H1 (cell line): ENCODE data around the gene RNF175. TPM values are rescaled to one million over a fixed set of nuclear protein-coding genes. Genes with fewer than 3 reads are reported as not detected.

Experiments used
- CTCF ChIA-PET: fragments of 300-600 bp; sonication (Branson Sonifier 250); formaldehyde crosslinking; loops from one replicate; lab custom pipeline; 2021; ENCODE audit not compliant: partially characterized antibody; lab: Charles Lee
- POLR2A ChIA-PET: fragments of 300-600 bp; sonication (Branson Sonifier 250); formaldehyde crosslinking; loops from one replicate; lab custom pipeline; 2021; ENCODE audit warnings: inconsistent platforms; ENCODE audit not compliant: partially characterized antibody; lab: Charles Lee
- DNase-seq, 2 experiments: peaks; one replicate each; pipeline versions ENCODE4 v3.0.0 to v3.0.0-alpha.2; 2010 to 2022; ENCODE audit warnings: low spot score in 2 of 2, low read depth in 1 of 2, mixed read lengths in 1 of 2
- FAIRE-seq: peaks from 2 replicates; lab custom pipeline; 2011; peaks lifted over from hg19 to GRCh38; lab: Jason Lieb, UNC
- H2AFZ ChIP-seq: 2 replicates; pipeline ENCODE4 v1.8.1; 2012; ENCODE audit warnings: low read length, inconsistent platforms
- H2AK5ac ChIP-seq: 2 replicates; pipeline ENCODE4 v1.6.1; 2013; ENCODE audit warnings: low read depth, low read length
- H2BK120ac ChIP-seq: replicated peaks from 2 replicates; pipeline ENCODE3; 2013; ENCODE audit warnings: low read depth, low read length, inconsistent platforms
- H2BK12ac ChIP-seq: 2 replicates; pipeline ENCODE4 v1.6.1; 2013; ENCODE audit warnings: low read depth, low read length
- H2BK15ac ChIP-seq: 2 replicates; pipeline ENCODE4 v1.6.1; 2013; ENCODE audit warnings: low read length
- H2BK20ac ChIP-seq: 2 replicates; pipeline ENCODE4 v1.6.1; 2013; ENCODE audit warnings: low read length
- H2BK5ac ChIP-seq: 2 replicates; pipeline ENCODE4 v1.6.1; 2013; ENCODE audit warnings: low read depth, low read length
- H3K14ac ChIP-seq: 2 replicates; pipeline ENCODE4 v1.6.1; 2013; ENCODE audit warnings: inconsistent platforms; ENCODE audit not compliant: insufficient read length
- H3K18ac ChIP-seq: 2 replicates; pipeline ENCODE4 v1.6.1; 2013; ENCODE audit warnings: low read length; ENCODE audit errors: extremely low read depth
- H3K23ac ChIP-seq: 2 replicates; pipeline ENCODE4 v1.6.1; 2013; ENCODE audit warnings: inconsistent platforms; ENCODE audit not compliant: insufficient read length
- H3K23me2 ChIP-seq: 2 replicates; pipeline ENCODE4 v1.6.1; 2013; ENCODE audit warnings: low read depth, low read length
- H3K27ac ChIP-seq: 2 replicates; pipeline ENCODE4 v1.6.1; 2011; ENCODE audit warnings: low read depth, low read length, inconsistent platforms
- H3K27me3 ChIP-seq, 4 experiments: replicated peaks in 1 of 4; 1 replicate in 1 of 4; 2 replicates in 3 of 4; pipeline versions ENCODE4 v1.6.1 to v1.8.1; 2011 to 2013; ENCODE audit warnings: low read length in 3 of 4, mild to moderate bottlenecking in 3 of 4, inconsistent platforms in 2 of 4, mixed read lengths in 2 of 4, moderate library complexity in 1 of 4; ENCODE audit not compliant: control insufficient read depth in 3 of 4, insufficient read depth in 3 of 4; ENCODE audit errors: extremely low read depth in 1 of 4
- H3K36me3 ChIP-seq, 4 experiments: 2 replicates each; pipeline versions ENCODE4 v1.6.1 to v1.8.1; 2011 to 2013; ENCODE audit warnings: mild to moderate bottlenecking in 4 of 4, low read length in 3 of 4, moderate library complexity in 2 of 4, control low read depth in 1 of 4, inconsistent platforms in 1 of 4; ENCODE audit not compliant: insufficient read depth in 4 of 4, control insufficient read depth in 2 of 4
- H3K4ac ChIP-seq: replicated peaks from 2 replicates; pipeline ENCODE3; 2013; ENCODE audit warnings: low read length, low read depth, mixed read lengths, inconsistent platforms; ENCODE audit not compliant: insufficient read length
- H3K4me1 ChIP-seq, 4 experiments: replicated peaks in 1 of 4; 1 replicate in 1 of 4; 2 replicates in 3 of 4; pipeline versions ENCODE4 v1.6.1 to v1.8.1; 2011 to 2013; ENCODE audit warnings: low read length in 3 of 4, inconsistent platforms in 2 of 4, mixed read lengths in 1 of 4; ENCODE audit not compliant: insufficient read depth in 4 of 4, control insufficient read depth in 3 of 4
- H3K4me2 ChIP-seq, 2 experiments: 2 replicates each; pipeline versions ENCODE4 v1.6.1 to v1.8.1; 2011 to 2013; ENCODE audit warnings: low read depth in 2 of 2, low read length in 2 of 2, control low read depth in 1 of 2, inconsistent platforms in 1 of 2, mild to moderate bottlenecking in 1 of 2; ENCODE audit not compliant: insufficient read depth in 1 of 2
- H3K4me3 ChIP-seq, 4 experiments: fragments of 200-600, 300-600 bp in 1 of 4; sonication (generic), shearing (Covaris generic), sonication (Bioruptor Twin) in 1 of 4; 2 replicates each; pipeline versions ENCODE4 v1.5.1 to v1.8.1; 2011 to 2016; ENCODE audit warnings: low read length in 4 of 4, low read depth in 3 of 4, control low read depth in 2 of 4, inconsistent platforms in 2 of 4, mild to moderate bottlenecking in 2 of 4, mixed read lengths in 1 of 4, moderate library complexity in 1 of 4; ENCODE audit not compliant: insufficient read depth in 2 of 4; ENCODE audit errors: extremely low read depth in 1 of 4
- H3K56ac ChIP-seq: replicated peaks from 2 replicates; pipeline ENCODE3; 2013; ENCODE audit warnings: low read depth, mild to moderate bottlenecking, mixed read lengths, low read length, inconsistent platforms; ENCODE audit not compliant: insufficient read length
- H3K79me1 ChIP-seq: 2 replicates; pipeline ENCODE4 v1.6.1; 2013; ENCODE audit warnings: low read depth, low read length, control low read depth
- H3K79me2 ChIP-seq, 2 experiments: 2 replicates each; pipeline versions ENCODE4 v1.6.1 to v1.8.1; 2012 to 2013; ENCODE audit warnings: low read length in 2 of 2, mild to moderate bottlenecking in 2 of 2, inconsistent platforms in 1 of 2; ENCODE audit not compliant: insufficient read depth in 2 of 2, control insufficient read depth in 1 of 2
- H3K9ac ChIP-seq, 4 experiments: replicated peaks in 1 of 4; 1 replicate in 1 of 4; 2 replicates in 3 of 4; pipeline versions ENCODE4 v1.6.1 to v1.8.1; 2011 to 2013; ENCODE audit warnings: low read depth in 3 of 4, low read length in 3 of 4, control low read depth in 2 of 4, mild to moderate bottlenecking in 2 of 4, moderate library complexity in 2 of 4, inconsistent platforms in 1 of 4; ENCODE audit errors: extremely low read depth in 1 of 4
- H3K9me3 ChIP-seq, 2 experiments: 2 replicates each; pipeline versions ENCODE4 v1.6.1 to v1.8.1; 2012 to 2013; ENCODE audit warnings: mild to moderate bottlenecking in 2 of 2, moderate library complexity in 2 of 2, control low read depth in 1 of 2, inconsistent platforms in 1 of 2, low read depth in 1 of 2, low read length in 1 of 2, mixed read lengths in 1 of 2; ENCODE audit not compliant: insufficient read depth in 2 of 2
- H4K20me1 ChIP-seq, 2 experiments: replicated peaks in 1 of 2; 2 replicates each; pipeline versions ENCODE3 to v1.8.1; 2011 to 2013; ENCODE audit warnings: inconsistent platforms in 2 of 2, low read length in 2 of 2, mild to moderate bottlenecking in 1 of 2; ENCODE audit not compliant: insufficient read depth in 2 of 2, control insufficient read depth in 1 of 2
- H4K5ac ChIP-seq: 2 replicates; pipeline ENCODE4 v1.6.1; 2013; ENCODE audit warnings: low read length, low read depth, mixed read lengths, inconsistent platforms; ENCODE audit not compliant: insufficient read length
- H4K8ac ChIP-seq: 2 replicates; pipeline ENCODE4 v1.8.0; 2013; ENCODE audit warnings: mild to moderate bottlenecking, moderate library complexity, low read length, inconsistent platforms; ENCODE audit not compliant: insufficient read depth; ENCODE audit errors: extremely low read depth
- H4K91ac ChIP-seq: replicated peaks from 2 replicates; pipeline ENCODE3; 2013; ENCODE audit warnings: low read length, mixed read lengths, inconsistent platforms; ENCODE audit not compliant: insufficient read length
- BACH1 ChIP-seq: IDR thresholded peaks from 2 replicates; pipeline ENCODE4 v1.6.1; 2012; ENCODE audit warnings: low read length, improper control_type of control experiment
- CHD2 ChIP-seq: IDR thresholded peaks from 2 replicates; pipeline ENCODE4 v1.6.1; 2012; ENCODE audit warnings: low read length, improper control_type of control experiment
- EP300 ChIP-seq, 2 experiments: IDR thresholded peaks; 1 replicate in 1 of 2; 2 replicates in 1 of 2; pipeline ENCODE4 v1.6.1; 2011 to 2012; ENCODE audit warnings: low read depth in 2 of 2, low read length in 2 of 2, mild to moderate bottlenecking in 2 of 2, borderline replicate concordance in 1 of 2, inconsistent platforms in 1 of 2, moderate library complexity in 1 of 2
- FOSL1 ChIP-seq: IDR thresholded peaks from 2 replicates; pipeline ENCODE4 v1.6.1; 2011; ENCODE audit warnings: mild to moderate bottlenecking, low read depth, low read length, moderate library complexity; ENCODE audit not compliant: insufficient read depth
- GABPA ChIP-seq: IDR thresholded peaks from 2 replicates; pipeline ENCODE4 v1.6.1; 2011; ENCODE audit warnings: mild to moderate bottlenecking, low read length, moderate library complexity, borderline replicate concordance; ENCODE audit not compliant: insufficient read depth
- RFX5 ChIP-seq: IDR thresholded peaks from 2 replicates; pipeline ENCODE4 v1.6.1; 2011; ENCODE audit warnings: low read depth, low read length, improper control_type of control experiment, borderline replicate concordance
- RXRA ChIP-seq: IDR thresholded peaks from 2 replicates; pipeline ENCODE4 v1.6.1; 2011; ENCODE audit warnings: low read depth, mild to moderate bottlenecking, low read length, moderate library complexity; ENCODE audit not compliant: insufficient read depth
- SP2 ChIP-seq: IDR thresholded peaks from 2 replicates; pipeline ENCODE4 v1.6.1; 2012; ENCODE audit warnings: mild to moderate bottlenecking, low read length, inconsistent platforms
- TAF1 ChIP-seq: IDR thresholded peaks from 2 replicates; pipeline ENCODE4 v1.6.1; 2011; ENCODE audit warnings: mild to moderate bottlenecking, low read depth, low read length
- TAF7 ChIP-seq: optimal IDR thresholded peaks from 2 replicates; pipeline ENCODE3; 2011; ENCODE audit warnings: low read depth, mild to moderate bottlenecking, inconsistent platforms, low read length, moderate library complexity, borderline replicate concordance
- YY1 ChIP-seq: IDR thresholded peaks from 2 replicates; pipeline ENCODE4 v1.6.1; 2011; ENCODE audit warnings: low read depth, mild to moderate bottlenecking, low read length
- ZNF274 ChIP-seq: IDR thresholded peaks from 2 replicates; pipeline ENCODE4 v1.7.0; 2012; ENCODE audit warnings: low read length, borderline replicate concordance; ENCODE audit errors: extremely low read depth
- WGBS, 2 experiments: shearing (Covaris generic) in 1 of 2; methylation state at CpG; one replicate each; pipeline versions ENCODE4 v1.1.6 to v1.1.7; 2013 to 2015; ENCODE audit warnings: low lambda C conversion rate in 2 of 2, mixed read lengths in 2 of 2, inconsistent platforms in 1 of 2, low coverage in 1 of 2, missing lambda C conversion rate in 1 of 2; ENCODE audit not compliant: insufficient replicate concordance in 2 of 2, insufficient coverage in 1 of 2, insufficient read length in 1 of 2; ENCODE audit errors: extremely low coverage in 1 of 2, missing lambda C conversion rate in 1 of 2; 5-methylcytosine and 5-hydroxymethylcytosine counted together
- polyA plus RNA-seq, 7 experiments: library from polyadenylated mRNA; depleted of rRNA in 3 of 7; stranded (reverse) in 5 of 7; unstranded in 2 of 7; fragments of >200 nt in 5 of 7; fragments of 200-250 nt in 2 of 7; gene quantifications; 1 replicate in 5 of 7; 2 replicates in 1 of 7; 4 replicates in 1 of 7; pipeline versions ENCODE4 v1.2.1 to v1.2.3, GENCODE V29; 2011 to 2013; ENCODE audit warnings: missing spikeins in 2 of 7, mixed read lengths in 2 of 7
- total RNA-seq: library from RNA; stranded (reverse); fragmentation: NEBNext Ultra II Directional; extraction: Animal tissue kit (Norgen Biotek cat#: 25700); gene quantifications from 2 replicates; pipeline ENCODE4 v1.2.1, GENCODE V29; 2021
- TF ChIP-seq, protein P1 (sequence below): IDR thresholded peaks from 2 replicates; pipeline ENCODE4 v1.6.1; 2012; ENCODE audit warnings: low read length, inconsistent platforms

Gene RNF175
- total and polyA plus RNA-seq, 2 of the 8 experiments (the other 6 are each of a cell fraction or from before 2014, with no cell fraction given), result 7.9 to 9.8 TPM

- no peak overlapping the region for H2BK120ac ChIP-seq
- ChIA-PET POLR2A (interaction anchor here (0.6 kb wide), 1 partner anchor 12 kb away, joined by 3 read pairs; no protein-coding TSS in a partner anchor), CTCF (no interaction called here)
- no peaks in the 10 kb centered on the region for H4K20me1 ChIP-seq
- 91% methylated on average over 1 of the region's 1 CpG; no CpG with 5 or more reads in 1 of the 2 experiments for WGBS, 2 experiments
- H3K23ac ChIP-seq, result no peak overlapping the region
- H2AFZ ChIP-seq, result no peak overlapping the region
- no peak overlapping the region for H3K18ac ChIP-seq
- no peak overlapping the region for H3K4ac ChIP-seq
- no peak overlapping the region for H4K5ac ChIP-seq
- H4K91ac ChIP-seq, result no peak overlapping the region
- no peaks in the 10 kb centered on the region for H3K23me2 ChIP-seq
- no peak overlapping the region for H3K14ac ChIP-seq
- no peaks in the 10 kb centered on the region for H3K79me1 ChIP-seq
- H3K56ac ChIP-seq, result no peak overlapping the region
- H3K4me1 ChIP-seq, result no peaks in the 10 kb centered on the region; a peak in 1 of 7 replicates
- no peak overlapping the region for H3K4me3 ChIP-seq
- no peak overlapping the region for H4K8ac ChIP-seq
- no peaks in the 10 kb centered on the region for H3K79me2 ChIP-seq
- H2BK20ac ChIP-seq, result no peak overlapping the region
- peaks cover 0 to 4% (median 0%) of the 10 kb centered on the region in 4 experiments; a peak in 2 of 8 replicates for H3K36me3 ChIP-seq
- H3K27me3 ChIP-seq, result peaks cover 0 to 1% (median 0%) of the 10 kb centered on the region in 4 experiments; a peak in 1 of 7 replicates
- H2BK5ac ChIP-seq, result no peak overlapping the region
- FAIRE-seq (no peak), DNase-seq (no peak)
- no peak overlapping the region for H3K9ac ChIP-seq
- H3K27ac ChIP-seq, result no peak overlapping the region
- peaks cover 0 to 10% of the 10 kb centered on the region in 2 experiments; a peak in 2 of 4 replicates for H3K9me3 ChIP-seq
- no peak overlapping the region for H2BK15ac ChIP-seq
- no peak overlapping the region for H2AK5ac ChIP-seq
- H3K4me2 ChIP-seq, result no peak overlapping the region
- H2BK12ac ChIP-seq, result no peak overlapping the region
- TF ChIP-seq ZNF274, result no peak
- TF ChIP-seq TAF7, result no peak
- TF ChIP-seq CHD2, result no peak
- no peak for TF ChIP-seq YY1
- no peak for TF ChIP-seq TAF1
- no peak for TF ChIP-seq RXRA
- TF ChIP-seq, protein P1, sequence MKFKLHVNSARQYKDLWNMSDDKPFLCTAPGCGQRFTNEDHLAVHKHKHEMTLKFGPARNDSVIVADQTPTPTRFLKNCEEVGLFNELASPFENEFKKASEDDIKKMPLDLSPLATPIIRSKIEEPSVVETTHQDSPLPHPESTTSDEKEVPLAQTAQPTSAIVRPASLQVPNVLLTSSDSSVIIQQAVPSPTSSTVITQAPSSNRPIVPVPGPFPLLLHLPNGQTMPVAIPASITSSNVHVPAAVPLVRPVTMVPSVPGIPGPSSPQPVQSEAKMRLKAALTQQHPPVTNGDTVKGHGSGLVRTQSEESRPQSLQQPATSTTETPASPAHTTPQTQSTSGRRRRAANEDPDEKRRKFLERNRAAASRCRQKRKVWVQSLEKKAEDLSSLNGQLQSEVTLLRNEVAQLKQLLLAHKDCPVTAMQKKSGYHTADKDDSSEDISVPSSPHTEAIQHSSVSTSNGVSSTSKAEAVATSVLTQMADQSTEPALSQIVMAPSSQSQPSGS, result no peak
- TF ChIP-seq BACH1, result no peak
- TF ChIP-seq FOSL1, result no peak
- TF ChIP-seq RFX5, result no peak
- TF ChIP-seq GABPA, result no peak
- no peak for TF ChIP-seq SP2
- TF ChIP-seq EP300 (IDR thresholded peaks at IDR 0.05; ENCODE audit: borderline replicate concordance in 1 of 2, low read depth in 2 of 2, low read length in 2 of 2), result no peak
Measured at GRCh38 chr4:153808175-153808574, 48.4 kb upstream of the RNF175 start.
